Measurements from ENCODE around the gene TCEA3. TPM values are rescaled to one million over a fixed set of nuclear protein-coding genes. Genes with fewer than 3 reads are reported as not detected.
A peak's percentile ranks its signal among the peaks of the same experiment; 100 is the strongest.

TCEA3 gene
- total RNA-seq, 4 donors from 2014 or later, result 26.8 to 50.4 (median 48.0) TPM

GRCh38 chr1:23448846-23449245, 24.3 kb upstream of the TCEA3 start:
- no peak for DNase-seq
- H3K27ac ChIP-seq, result no peak overlapping the region
- WGBS, 2 donors, result 100% methylated on average over 1 of the region's 1 CpG
- H3K36me3 ChIP-seq, result no peaks in the 10 kb centered on the region
- H3K27me3 ChIP-seq, result no peaks in the 10 kb centered on the region
- intact Hi-C loops (cut with DNase I), result no loop called here
- H3K9me3 ChIP-seq, result no peaks in the 10 kb centered on the region
- peaks cover 27 to 49% of the 10 kb centered on the region in 2 donors for H3K4me1 ChIP-seq
- no peak for TF ChIP-seq CTCF (IDR thresholded peaks at IDR 0.05)
- no peak for TF ChIP-seq POLR2A (IDR thresholded peaks at IDR 0.05)
- H3K4me3 ChIP-seq (replicated peaks in 1 of 3), result no peak overlapping the region

GRCh38 chr1:23446661-23447310, 22.2 kb upstream of the TCEA3 start:
- no peak overlapping the region for H3K27ac ChIP-seq
- peaks cover 0 to 2% of the 10 kb centered on the region in 2 donors for H3K36me3 ChIP-seq
- no peak overlapping the region for H3K4me3 ChIP-seq (replicated peaks in 1 of 3)
- no peak for DNase-seq
- TF ChIP-seq POLR2A (IDR thresholded peaks at IDR 0.05) (no peak), CTCF (IDR thresholded peaks at IDR 0.05) (no peak)
- no peaks in the 10 kb centered on the region for H3K9me3 ChIP-seq
- WGBS, 2 donors, result 91 to 94% methylated on average over 8 of the region's 8 CpGs
- peaks cover 16 to 30% of the 10 kb centered on the region in 2 donors for H3K4me1 ChIP-seq
- H3K27me3 ChIP-seq, result no peaks in the 10 kb centered on the region
- intact Hi-C loops (cut with DNase I), result no loop called here

- H3K36me3 ChIP-seq, result peaks cover 0 to 9% of the 10 kb centered on the region in 2 donors
- 81 to 88% methylated on average over 4 of the region's 4 CpGs for WGBS, 2 donors
- no peak overlapping the region for H3K4me3 ChIP-seq (replicated peaks in 1 of 3)
- peak overlapping the region in 2 of 3 donors; percentile 5 to 54 for H3K27ac ChIP-seq
- H3K4me1 ChIP-seq, result peaks cover 0 to 11% of the 10 kb centered on the region in 2 donors
- H3K9me3 ChIP-seq, result no peaks in the 10 kb centered on the region
- no peaks in the 10 kb centered on the region for H3K27me3 ChIP-seq
- TF ChIP-seq POLR2A (IDR thresholded peaks at IDR 0.05) (no peak), CTCF (IDR thresholded peaks at IDR 0.05) (no peak)
- DNase-seq, result no peak
- intact Hi-C loops (cut with DNase I), result no loop called here
Observed at GRCh38 chr1:23444596-23445390, 20.2 kb upstream of the TCEA3 start.

GRCh38 chr1:23444104-23444533, 19.6 kb upstream of the TCEA3 start:
- 88 to 97% methylated on average over 4 of the region's 4 CpGs for WGBS, 2 donors
- intact Hi-C loops (cut with DNase I), result no loop called here

More at GRCh38 chr1:23444104-23444533, 19.6 kb upstream of the TCEA3 start:
- no peaks in the 10 kb centered on the region for H3K27me3 ChIP-seq
- peaks cover 0 to 10% of the 10 kb centered on the region in 2 donors for H3K4me1 ChIP-seq
- H3K4me3 ChIP-seq (replicated peaks in 1 of 3), result no peak overlapping the region
- peak; percentile 44 to 54 for DNase-seq
- TF ChIP-seq POLR2A (IDR thresholded peaks at IDR 0.05), result no peak
- no peak for TF ChIP-seq CTCF (IDR thresholded peaks at IDR 0.05)
- peaks cover 0 to 15% of the 10 kb centered on the region in 2 donors for H3K36me3 ChIP-seq
- peak overlapping the region in 2 of 3 donors; percentile 5 to 54 for H3K27ac ChIP-seq
- no peaks in the 10 kb centered on the region for H3K9me3 ChIP-seq
